Prostate gland (tissue), 2 donors: ENCODE results near the gene PHEX. TPM values are rescaled to one million over a fixed set of nuclear protein-coding genes. Genes with fewer than 3 reads are reported as not detected.

Experiments
- DNase-seq: peaks from one replicate; pipeline ENCODE4 v3.0.0-alpha.2; 2019; ENCODE audit warnings: low spot score
- H3K27ac ChIP-seq, 2 donors: fragments of 200-600 bp; sonication (generic); 2 replicates each; pipeline ENCODE4 v1.5.1; 2017 to 2019
- H3K27me3 ChIP-seq: fragments of 200-600 bp; sonication (generic); replicated peaks from 2 replicates; pipeline ENCODE4 v1.5.1; 2019; ENCODE audit not compliant: insufficient read depth
- H3K36me3 ChIP-seq, 2 donors: fragments of 200-600 bp; sonication (generic); 1 replicate in 1 of 2; 2 replicates in 1 of 2; pipeline versions ENCODE4 v1.5.1 to v1.8.1; 2017 to 2019
- H3K4me1 ChIP-seq: fragments of 200-600 bp; sonication (generic); replicated peaks from 2 replicates; pipeline ENCODE4 v1.5.1; 2019
- H3K4me3 ChIP-seq, 2 donors: fragments of 200-600 bp; sonication (generic); 2 replicates each; pipeline ENCODE4 v1.5.1; 2017 to 2019
- H3K9me3 ChIP-seq: fragments of 200-600 bp; sonication (generic); 2 replicates; pipeline ENCODE4 v1.5.1; 2017
- CTCF ChIP-seq, 4 experiments: fragments of 200-600 bp in 2 of 4; fragments of 450-650 bp in 2 of 4; sonication (generic) in 2 of 4; IDR thresholded peaks; 1 replicate in 3 of 4; 2 replicates in 1 of 4; pipeline ENCODE4 v1.5.1; 2016 to 2019; ENCODE audit warnings: antibody characterized with exemption in 4 of 4, mild to moderate bottlenecking in 2 of 4, moderate library complexity in 2 of 4
- POLR2A ChIP-seq: fragments of 450-650 bp; IDR thresholded peaks from one replicate; pipeline ENCODE4 v1.6.1; 2016; ENCODE audit warnings: antibody characterized with exemption, mild to moderate bottlenecking
- POLR2AphosphoS5 ChIP-seq: sonication (generic); formaldehyde crosslinking; IDR thresholded peaks from one replicate; pipeline ENCODE4 v1.6.1; 2017; ENCODE audit warnings: antibody characterized with exemption
- WGBS: methylation state at CpG from one replicate; pipeline ENCODE4 v1.1.5; 2018; 5-methylcytosine and 5-hydroxymethylcytosine counted together
- intact Hi-C: fragments of 100-400 bp; cut with DNase I; formaldehyde crosslinking; loops from one replicate; pipeline ENCODE4 v1.14.2; 2022
- total RNA-seq, 2 donors: library from RNA; depleted of rRNA; stranded (reverse); fragments of >200 nt; gene quantifications; one replicate each; pipeline ENCODE4 v1.1.0, GENCODE V29; 2016

The PHEX gene
- total RNA-seq, 2 donors from 2014 or later: 0.34 to 0.82 TPM

- H3K4me3 ChIP-seq: no peak overlapping the region
- H3K36me3 ChIP-seq: no peaks in the 10 kb centered on the region
- H3K27me3 ChIP-seq: no peaks in the 10 kb centered on the region
- H3K9me3 ChIP-seq: no peaks in the 10 kb centered on the region
- no peak for DNase-seq
- TF ChIP-seq POLR2A: no peak
- TF ChIP-seq CTCF (IDR thresholded peaks at IDR 0.05): peak in 2 of 4 experiments; percentile 16 to 18
- 59% methylated on average over 7 of the region's 7 CpGs for WGBS
- H3K27ac ChIP-seq: no peak overlapping the region
- intact Hi-C loops: no loop called here
- H3K4me1 ChIP-seq: no peaks in the 10 kb centered on the region
Measured at GRCh38 chrX:22081475-22082092, 49.5 kb downstream of the PHEX start.

- intact Hi-C loops: no loop called here
- no peak for TF ChIP-seq POLR2A
- no peak for TF ChIP-seq POLR2AphosphoS5
- no peak for TF ChIP-seq CTCF (IDR thresholded peaks at IDR 0.05)
- Histone ChIP-seq H3K4me1 (no peaks in the 10 kb centered on the region), H3K9me3 (no peaks in the 10 kb centered on the region), H3K4me3 (no peak overlapping the region), H3K27ac (no peak overlapping the region), H3K36me3 (no peaks in the 10 kb centered on the region), H3K27me3 (no peaks in the 10 kb centered on the region)
- no peak for DNase-seq
- WGBS: 93% methylated on average over 4 of the region's 4 CpGs
Measured at GRCh38 chrX:22086003-22086402, 53.9 kb downstream of the PHEX start.

- H3K36me3 ChIP-seq: no peaks in the 10 kb centered on the region
- H3K4me3 ChIP-seq: no peak overlapping the region
- H3K4me1 ChIP-seq: no peaks in the 10 kb centered on the region
- WGBS: 70% methylated on average over 3 of the region's 3 CpGs
- H3K27ac ChIP-seq: no peak overlapping the region
- no peaks in the 10 kb centered on the region for H3K9me3 ChIP-seq
- DNase-seq: no peak
- no peaks in the 10 kb centered on the region for H3K27me3 ChIP-seq
- intact Hi-C loops: no loop called here
- TF ChIP-seq POLR2A: no peak
- TF ChIP-seq POLR2AphosphoS5: no peak
- no peak for TF ChIP-seq CTCF (IDR thresholded peaks at IDR 0.05)
Measured at GRCh38 chrX:22087011-22087557, 55.0 kb downstream of the PHEX start.

- Histone ChIP-seq H3K27me3 (no peaks in the 10 kb centered on the region), H3K4me3 (no peak overlapping the region), H3K9me3 (no peaks in the 10 kb centered on the region), H3K4me1 (no peaks in the 10 kb centered on the region), H3K36me3 (no peaks in the 10 kb centered on the region), H3K27ac (no peak overlapping the region)
- no peak for DNase-seq
- intact Hi-C loops: no loop called here
- 78% methylated on average over 4 of the region's 4 CpGs for WGBS
- no peak for TF ChIP-seq POLR2A
- TF ChIP-seq POLR2AphosphoS5: no peak
- TF ChIP-seq CTCF (IDR thresholded peaks at IDR 0.05): no peak
Measured at GRCh38 chrX:22088326-22088725, 56.2 kb downstream of the PHEX start.

- TF ChIP-seq POLR2A (no peak), CTCF (IDR thresholded peaks at IDR 0.05) (no peak), POLR2AphosphoS5 (no peak)
- WGBS: 57% methylated on average over 4 of the region's 4 CpGs
- no peak overlapping the region for H3K27ac ChIP-seq
- no peaks in the 10 kb centered on the region for H3K4me1 ChIP-seq
- H3K4me3 ChIP-seq: no peak overlapping the region
- H3K9me3 ChIP-seq: no peaks in the 10 kb centered on the region
- no peaks in the 10 kb centered on the region for H3K36me3 ChIP-seq
- DNase-seq: no peak
- no peaks in the 10 kb centered on the region for H3K27me3 ChIP-seq
- intact Hi-C loops: no loop called here
Measured at GRCh38 chrX:22090181-22090580, 58.1 kb downstream of the PHEX start.
